AG09319 (cell line): ENCODE measurements around the gene MITF.

Experiments
- DNase-seq: peaks from one replicate; pipeline ENCODE4 v3.0.0-alpha.2; 2010; ENCODE audit warnings: low read depth; ENCODE audit errors: extremely low read depth
- CTCF ChIP-seq: IDR thresholded peaks from 2 replicates; pipeline ENCODE4 v1.5.1; 2011; ENCODE audit warnings: low read depth, mild to moderate bottlenecking, inconsistent platforms, low read length, moderate library complexity

MITF gene

GRCh38 chr3:69866988-69867720, 127.9 kb downstream of the MITF start:
- TF ChIP-seq CTCF, result no peak
- DNase-seq, result no peak

- no peak for TF ChIP-seq CTCF
- DNase-seq, result no peak
These were observed 128.8 kb downstream of the MITF start for GRCh38 chr3:69867941-69868505.

GRCh38 chr3:69868841-69869420, 129.7 kb downstream of the MITF start:
- no peak for DNase-seq
- TF ChIP-seq CTCF, result no peak

- no peak for DNase-seq
- no peak for TF ChIP-seq CTCF
These were observed 130.4 kb downstream of the MITF start for GRCh38 chr3:69869643-69870042.

GRCh38 chr3:69871251-69871650, 132.0 kb downstream of the MITF start:
- no peak for TF ChIP-seq CTCF
- DNase-seq, result no peak

GRCh38 chr3:69871868-69872267, 132.6 kb downstream of the MITF start:
- TF ChIP-seq CTCF, result no peak
- no peak for DNase-seq

GRCh38 chr3:69872783-69873378, 133.6 kb downstream of the MITF start:
- DNase-seq, result no peak
- no peak for TF ChIP-seq CTCF
